Pons (tissue), 1 donor: ENCODE results near the gene CSGALNACT2.
"Not testable (repeated sequence)": the region's sequence is repeated elsewhere in the genome, so short reads cannot be mapped to it uniquely, and the experiment has no call there.

Experiments
- DNase-seq: peaks from one replicate; pipeline ENCODE4 v3.0.0-alpha.2; 2016; ENCODE audit warnings: low spot score

The CSGALNACT2 gene

GRCh38 chr10:43138021-43138756, at the start of gene CSGALNACT2:
Gene CSGALNACT2 (plus strand): TSS chr10:43138445. CDS start chr10:43155150, 16,705 bp downstream.
- DNase-seq, result peak; percentile 87

- DNase-seq, result no peak
Measured at GRCh38 chr10:43089519-43089918, 48.7 kb upstream of the CSGALNACT2 start.

GRCh38 chr10:43090188-43090587, 48.1 kb upstream of the CSGALNACT2 start:
- no peak for DNase-seq

- DNase-seq, result no peak
Measured at GRCh38 chr10:43090664-43091063, 47.6 kb upstream of the CSGALNACT2 start.

GRCh38 chr10:43091846-43092245, 46.4 kb upstream of the CSGALNACT2 start:
- DNase-seq, result no peak

GRCh38 chr10:43093423-43094076, 44.7 kb upstream of the CSGALNACT2 start:
- DNase-seq, result peak; percentile 16

- no peak for DNase-seq
Measured at GRCh38 chr10:43094085-43094484, 44.2 kb upstream of the CSGALNACT2 start.

GRCh38 chr10:43099339-43099738, 38.9 kb upstream of the CSGALNACT2 start:
- not testable (repeated sequence) for DNase-seq

- no peak for DNase-seq
Measured at GRCh38 chr10:43099928-43100327, 38.3 kb upstream of the CSGALNACT2 start.

- DNase-seq, result no peak
Measured at GRCh38 chr10:43100366-43100765, 37.9 kb upstream of the CSGALNACT2 start.

GRCh38 chr10:43102063-43102828, 36.0 kb upstream of the CSGALNACT2 start:
- no peak for DNase-seq

GRCh38 chr10:43105102-43105955, 32.9 kb upstream of the CSGALNACT2 start:
- peak; percentile 49 for DNase-seq

GRCh38 chr10:43105956-43106229, 32.4 kb upstream of the CSGALNACT2 start:
- no peak for DNase-seq

GRCh38 chr10:43106256-43107091, 31.8 kb upstream of the CSGALNACT2 start:
- no peak for DNase-seq

- DNase-seq, result no peak
Measured at GRCh38 chr10:43108951-43109350, 29.3 kb upstream of the CSGALNACT2 start.

GRCh38 chr10:43109671-43110249, 28.5 kb upstream of the CSGALNACT2 start:
- DNase-seq, result no peak

GRCh38 chr10:43110338-43111071, 27.7 kb upstream of the CSGALNACT2 start:
- DNase-seq, result no peak

GRCh38 chr10:43111101-43111500, 27.1 kb upstream of the CSGALNACT2 start:
- DNase-seq, result no peak

- DNase-seq, result no peak
Measured at GRCh38 chr10:43111921-43112607, 26.2 kb upstream of the CSGALNACT2 start.

- DNase-seq, result no peak
Measured at GRCh38 chr10:43112608-43112961, 25.7 kb upstream of the CSGALNACT2 start.
